Prostate gland (tissue), 2 donors: ENCODE data around the gene LFNG.

Source experiments
- POLR2A ChIP-seq: fragments of 450-650 bp; IDR thresholded peaks from one replicate; pipeline ENCODE4 v1.6.1; 2016; ENCODE audit warnings: antibody characterized with exemption, mild to moderate bottlenecking
- POLR2AphosphoS5 ChIP-seq: sonication (generic); formaldehyde crosslinking; IDR thresholded peaks from one replicate; pipeline ENCODE4 v1.6.1; 2017; ENCODE audit warnings: antibody characterized with exemption
- TF ChIP-seq, protein P1 (sequence below), 4 experiments: fragments of 200-600 bp in 2 of 4; fragments of 450-650 bp in 2 of 4; sonication (generic) in 2 of 4; IDR thresholded peaks; 1 replicate in 3 of 4; 2 replicates in 1 of 4; pipeline ENCODE4 v1.5.1; 2016 to 2019; ENCODE audit warnings: antibody characterized with exemption in 4 of 4, mild to moderate bottlenecking in 2 of 4, moderate library complexity in 2 of 4

DNA sequence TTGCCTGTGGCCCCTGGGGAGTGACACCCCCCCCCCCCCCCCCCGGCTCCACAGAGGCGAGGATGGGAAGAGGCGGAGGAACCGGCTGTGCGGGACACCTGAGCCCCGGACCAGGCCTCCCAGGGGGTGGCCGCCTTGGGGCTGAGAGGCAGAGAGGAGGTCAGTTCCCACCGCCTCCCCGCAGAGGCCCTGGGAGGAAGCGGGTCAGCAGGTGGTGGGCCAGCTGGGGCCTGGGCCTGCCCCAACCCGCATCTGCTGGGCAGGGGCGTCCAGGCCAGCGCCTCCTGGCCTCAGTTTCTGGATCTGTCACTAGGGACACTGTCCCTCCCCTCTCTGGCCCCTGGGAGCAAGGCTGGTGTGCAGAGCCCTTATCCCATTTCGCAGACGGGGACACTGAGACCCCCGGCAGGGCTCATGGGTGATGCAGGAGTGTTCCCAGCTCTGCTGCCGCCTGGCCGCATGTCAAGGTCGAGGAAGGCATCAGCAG lies 14.6 kb upstream of the LFNG start:
- TF ChIP-seq, protein P1, sequence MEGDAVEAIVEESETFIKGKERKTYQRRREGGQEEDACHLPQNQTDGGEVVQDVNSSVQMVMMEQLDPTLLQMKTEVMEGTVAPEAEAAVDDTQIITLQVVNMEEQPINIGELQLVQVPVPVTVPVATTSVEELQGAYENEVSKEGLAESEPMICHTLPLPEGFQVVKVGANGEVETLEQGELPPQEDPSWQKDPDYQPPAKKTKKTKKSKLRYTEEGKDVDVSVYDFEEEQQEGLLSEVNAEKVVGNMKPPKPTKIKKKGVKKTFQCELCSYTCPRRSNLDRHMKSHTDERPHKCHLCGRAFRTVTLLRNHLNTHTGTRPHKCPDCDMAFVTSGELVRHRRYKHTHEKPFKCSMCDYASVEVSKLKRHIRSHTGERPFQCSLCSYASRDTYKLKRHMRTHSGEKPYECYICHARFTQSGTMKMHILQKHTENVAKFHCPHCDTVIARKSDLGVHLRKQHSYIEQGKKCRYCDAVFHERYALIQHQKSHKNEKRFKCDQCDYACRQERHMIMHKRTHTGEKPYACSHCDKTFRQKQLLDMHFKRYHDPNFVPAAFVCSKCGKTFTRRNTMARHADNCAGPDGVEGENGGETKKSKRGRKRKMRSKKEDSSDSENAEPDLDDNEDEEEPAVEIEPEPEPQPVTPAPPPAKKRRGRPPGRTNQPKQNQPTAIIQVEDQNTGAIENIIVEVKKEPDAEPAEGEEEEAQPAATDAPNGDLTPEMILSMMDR (IDR thresholded peaks at IDR 0.05): no peak
- TF ChIP-seq POLR2AphosphoS5: no peak
- TF ChIP-seq POLR2A: no peak
